ENCODE measurements around the gene AUTS2.

AUTS2 gene

DNA sequence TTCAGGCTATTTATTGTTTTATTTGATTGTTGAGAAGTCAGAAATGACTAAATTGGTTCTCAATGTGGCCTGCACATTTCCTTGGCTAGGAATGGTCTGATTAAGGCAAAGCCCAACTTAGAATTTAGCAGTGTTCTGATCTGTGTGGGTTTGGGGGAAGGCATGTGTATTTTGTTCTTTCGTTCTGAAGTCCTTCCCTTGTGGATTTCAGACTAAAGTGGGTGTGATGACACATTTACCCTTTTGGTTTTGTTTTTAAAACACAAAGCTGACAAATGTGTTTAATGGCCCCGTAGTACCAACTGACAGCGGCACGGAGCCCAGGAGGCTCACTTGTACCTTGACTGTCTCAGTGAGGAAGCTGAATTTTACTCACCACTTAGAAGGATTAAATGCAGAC, 1081.4 kb downstream of the AUTS2 start:
- DNase-seq (ENCODE audit: low read depth in 2 of 2): no peak

DNA sequence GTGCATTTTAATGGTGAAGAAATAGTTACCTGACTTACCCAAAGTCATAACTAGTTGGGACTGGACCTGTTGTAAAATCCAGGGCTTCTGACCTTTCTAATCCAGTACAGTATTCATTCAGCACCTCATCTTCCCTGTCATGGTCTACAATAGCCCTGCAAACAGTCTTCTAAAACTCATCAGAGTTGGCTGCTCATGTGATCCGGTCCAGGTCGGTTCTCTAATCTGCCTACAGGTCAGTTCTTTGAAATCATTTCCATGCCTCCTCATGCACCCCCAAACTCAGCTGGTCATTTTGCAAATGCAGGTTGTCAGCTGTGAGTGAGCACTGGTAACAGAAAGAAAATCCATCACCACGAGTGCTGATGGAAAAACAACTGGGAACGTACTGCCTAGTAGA, 1082.0 kb downstream of the AUTS2 start:
- no peak for DNase-seq (ENCODE audit: low read depth in 2 of 2)

DNA sequence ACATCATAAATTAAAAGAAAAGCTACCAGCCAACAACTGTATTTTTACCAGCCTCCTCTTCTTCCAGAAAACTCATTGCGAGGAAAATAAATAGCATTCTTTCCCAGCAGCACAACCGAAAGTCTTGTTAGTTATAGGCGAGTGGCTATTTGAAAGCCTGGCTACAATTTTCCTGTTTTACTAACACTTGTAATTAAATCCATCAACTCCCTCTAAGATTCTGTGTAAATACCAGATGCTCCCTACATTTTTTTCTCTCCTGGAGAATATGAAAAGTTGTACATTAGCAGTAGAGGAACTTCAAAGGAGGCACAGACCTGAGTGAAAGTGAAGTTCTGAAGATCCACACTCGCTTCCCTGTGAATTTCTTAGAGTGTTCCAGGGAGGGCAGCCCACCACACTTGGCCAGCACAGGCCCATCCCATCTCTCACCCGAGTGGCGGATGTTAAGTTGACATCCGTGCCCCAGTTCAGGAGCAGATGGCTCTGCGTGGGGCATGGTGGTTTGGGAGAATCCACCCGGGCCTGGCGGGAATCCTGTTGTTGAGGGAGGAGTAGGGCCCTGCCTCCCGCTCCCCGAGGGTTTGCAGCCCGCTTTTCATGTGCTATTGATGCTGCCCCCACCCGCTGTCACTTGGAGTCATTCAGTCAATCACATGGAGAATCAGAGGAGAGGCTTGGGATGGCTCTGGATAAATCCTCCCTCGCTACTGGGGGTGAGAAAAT, 1082.6 kb downstream of the AUTS2 start:
- no peak for DNase-seq (ENCODE audit: low read depth in 2 of 2)

DNA sequence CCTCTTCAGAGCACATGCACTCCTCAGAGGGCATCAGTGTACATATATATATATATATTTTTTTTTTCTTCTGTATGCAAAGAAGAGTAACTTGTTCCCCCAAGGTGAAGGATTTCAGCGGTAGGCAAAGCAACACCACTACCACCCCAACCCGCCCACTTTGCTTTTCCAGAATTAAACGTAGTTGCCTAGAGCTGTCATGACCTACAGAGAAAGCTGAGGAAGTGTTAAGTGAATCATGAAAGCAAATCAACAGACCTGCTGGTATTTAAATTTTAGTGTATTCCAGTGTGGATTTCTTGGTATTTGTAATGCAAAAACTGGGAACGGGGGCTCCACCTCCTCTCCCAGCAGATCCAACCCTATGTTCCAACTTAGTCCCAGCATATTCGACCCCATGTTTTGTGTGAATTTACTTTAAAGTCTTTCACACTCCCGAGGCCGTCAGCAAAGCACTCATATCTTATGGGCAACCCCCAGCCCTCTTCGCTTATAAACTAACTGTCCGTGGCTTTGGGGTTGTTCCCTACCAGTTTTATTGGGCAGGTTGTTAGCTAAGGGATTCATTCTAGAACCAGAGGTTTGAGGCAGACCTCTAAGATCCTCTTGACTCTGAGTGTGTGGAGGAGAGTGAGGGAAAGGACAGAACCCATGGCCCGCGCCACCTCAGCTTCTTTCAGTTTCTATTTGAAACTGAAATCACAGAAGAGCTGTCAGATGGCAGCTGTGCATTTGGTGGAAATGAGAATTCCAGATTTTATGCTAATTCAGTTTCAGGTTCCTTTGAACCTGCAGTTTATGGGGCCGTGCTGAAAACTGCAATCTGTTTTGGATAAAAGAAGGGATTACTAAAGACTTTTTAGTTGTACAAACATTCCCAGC, 1083.4 kb downstream of the AUTS2 start:
- DNase-seq (ENCODE audit: low read depth in 2 of 2): no peak

DNA sequence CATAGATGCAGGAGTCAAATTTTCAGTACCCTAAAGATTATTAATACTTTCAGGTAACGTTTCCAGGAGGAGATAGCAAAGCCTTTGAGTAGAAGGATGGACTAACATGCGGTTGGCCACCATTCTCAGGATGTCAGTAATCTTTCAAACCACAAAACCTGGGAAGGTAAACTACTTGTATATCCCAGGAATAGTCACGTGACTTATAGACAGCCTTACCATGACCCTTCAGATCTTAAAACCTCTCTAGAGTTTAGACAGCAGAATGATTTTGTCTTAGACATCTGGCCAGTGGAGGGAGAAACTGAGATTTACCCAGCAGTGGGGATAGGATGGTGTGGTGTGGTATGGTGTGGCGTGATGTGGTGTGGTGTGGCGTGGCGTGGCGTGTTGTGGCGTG, 1085.9 kb downstream of the AUTS2 start:
- no peak for DNase-seq (ENCODE audit: low read depth in 2 of 2)

DNA sequence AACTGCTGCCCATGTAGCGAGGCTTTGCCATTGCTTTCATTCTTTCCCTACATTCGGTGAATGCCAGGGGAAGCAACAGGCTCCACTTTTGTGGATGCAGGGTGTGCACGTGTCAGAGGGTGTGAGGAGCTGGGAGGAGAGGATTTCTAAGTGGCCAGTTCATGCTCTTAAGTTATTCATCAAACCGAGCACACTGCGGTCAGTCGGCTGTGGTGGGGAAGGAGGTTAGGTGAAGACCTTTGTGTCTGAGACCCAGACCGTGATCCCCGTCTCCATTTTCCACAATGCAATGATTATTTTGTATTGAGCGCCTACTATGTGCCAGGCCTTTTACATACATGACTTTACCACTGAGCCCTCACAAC, 1095.0 kb downstream of the AUTS2 start:
- DNase-seq (ENCODE audit: low read depth in 2 of 2): no peak

DNA sequence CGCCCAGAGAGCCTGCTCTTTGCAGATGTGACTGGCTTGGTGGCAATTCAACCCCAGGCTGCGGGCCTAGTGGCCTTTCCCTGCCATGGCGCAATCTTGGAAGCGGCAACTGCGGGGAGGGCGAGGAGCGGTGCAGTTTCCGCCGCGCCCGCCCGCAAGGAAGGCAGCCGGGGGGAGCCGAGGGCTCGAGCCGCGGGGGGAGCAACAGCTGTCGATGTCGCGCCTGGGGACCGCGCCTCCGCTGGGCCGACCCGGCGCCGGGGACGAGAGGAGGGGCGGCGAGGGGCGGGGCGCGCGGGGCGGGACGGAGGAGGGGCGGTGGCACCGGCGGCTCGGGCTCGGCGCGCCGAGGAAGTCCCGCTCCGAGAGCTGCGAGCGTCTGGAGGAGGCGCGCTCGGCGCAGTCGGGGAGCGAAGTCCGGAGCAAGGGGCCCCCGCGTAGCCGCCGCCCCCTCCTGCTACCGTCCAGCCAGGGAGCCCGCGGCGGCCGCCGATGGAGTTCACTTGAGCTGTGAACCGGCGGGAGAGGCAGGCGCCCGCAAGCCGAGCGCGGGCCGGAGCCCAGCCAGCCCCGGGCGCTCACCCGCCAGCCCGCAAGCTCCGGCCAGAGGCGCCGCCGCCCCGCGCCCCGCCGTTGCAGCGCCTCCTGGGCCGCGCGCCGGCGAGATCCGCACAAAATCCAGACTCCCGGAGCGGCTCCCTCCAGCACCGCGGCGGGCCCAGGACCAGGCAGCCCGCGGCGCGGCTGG, 1095.6 kb downstream of the AUTS2 start:
- peak; percentile 19 to 52 for DNase-seq (ENCODE audit: low read depth in 2 of 2)

DNA sequence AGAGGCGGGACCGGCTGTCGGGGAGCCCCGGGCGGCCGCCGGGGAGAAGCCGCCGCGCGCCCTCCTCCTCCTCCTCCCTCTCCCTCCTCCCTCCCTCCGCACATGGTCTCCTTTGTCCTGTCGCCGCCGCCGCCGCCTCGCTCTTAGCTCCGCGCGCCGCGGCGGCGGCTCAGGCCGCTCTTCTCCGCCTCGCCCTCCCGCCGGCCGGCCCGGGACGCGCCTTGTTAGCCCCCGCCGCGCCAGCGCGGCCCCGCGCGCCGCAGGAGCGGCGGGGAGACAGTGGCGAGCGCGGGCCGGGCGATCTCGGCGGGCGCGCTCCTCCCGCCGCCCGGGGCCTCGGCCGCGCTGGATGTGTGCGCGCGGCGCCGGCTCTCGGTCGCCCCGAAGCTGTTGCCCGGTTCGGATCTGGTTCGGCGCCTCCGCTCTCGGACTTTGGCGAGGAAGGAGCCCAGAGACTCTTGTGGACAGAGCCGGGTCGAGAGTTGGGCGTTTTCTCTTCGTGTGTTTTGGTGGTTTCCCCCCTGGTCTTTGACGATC, 1096.2 kb downstream of the AUTS2 start:
- DNase-seq (ENCODE audit: low read depth in 2 of 2): no peak

DNA sequence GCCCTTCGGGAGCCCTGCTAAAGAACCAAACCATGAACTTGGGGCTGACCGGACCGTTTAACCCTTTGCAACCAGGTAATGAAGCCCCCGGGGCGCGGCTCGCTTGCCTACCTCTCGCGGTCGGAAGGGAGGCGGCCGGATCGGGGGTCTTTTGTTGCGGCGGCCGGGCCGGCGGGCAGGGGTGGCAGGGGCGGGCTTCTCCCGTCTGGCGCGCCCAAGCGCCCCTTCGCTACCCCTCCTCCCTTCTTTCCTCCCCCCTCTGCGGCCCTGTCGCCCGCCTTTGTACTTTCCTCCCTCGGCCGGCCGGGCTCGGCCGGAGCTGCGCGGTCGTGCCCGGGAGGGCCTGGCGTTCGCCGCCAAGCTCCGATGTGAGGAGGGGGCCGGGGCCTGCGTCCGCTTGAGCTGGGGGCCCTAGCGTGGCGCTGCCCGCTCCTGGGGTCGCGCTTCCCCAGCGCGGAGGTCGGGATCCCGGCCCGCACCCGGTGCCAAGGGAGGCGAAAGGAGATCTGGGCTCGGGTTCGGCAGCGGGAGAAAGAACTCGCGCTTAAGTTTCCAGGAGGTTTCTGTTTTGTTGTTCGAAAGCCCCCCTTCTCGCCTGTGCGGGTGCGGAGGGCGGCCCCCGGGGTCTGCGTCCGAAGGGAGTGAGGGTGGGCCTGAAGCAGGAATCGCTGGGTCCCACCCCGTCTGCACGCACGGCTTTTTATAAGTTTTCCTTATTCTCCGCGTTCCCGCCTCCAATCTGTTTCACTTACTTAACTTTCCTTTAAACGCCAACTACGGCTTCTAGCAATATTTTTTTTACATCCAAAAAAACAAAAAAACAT, 1096.9 kb downstream of the AUTS2 start:
- DNase-seq (ENCODE audit: low read depth in 2 of 2): no peak

DNA sequence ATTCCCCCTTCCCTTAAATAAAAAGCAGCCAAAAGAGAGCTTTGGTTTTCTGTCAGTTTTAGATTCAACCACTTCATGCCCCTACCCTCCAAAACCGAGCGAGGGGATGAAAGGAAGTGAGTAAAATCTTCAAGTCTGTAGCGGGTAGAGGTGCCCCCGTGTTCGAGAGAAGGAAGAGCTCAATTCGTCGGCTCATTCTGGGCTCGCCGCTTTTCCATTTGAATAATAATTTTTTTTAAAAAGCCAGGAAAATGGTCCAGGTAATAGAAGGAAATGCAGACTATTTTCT, 1097.5 kb downstream of the AUTS2 start:
- DNase-seq (ENCODE audit: low read depth in 2 of 2): no peak

DNA sequence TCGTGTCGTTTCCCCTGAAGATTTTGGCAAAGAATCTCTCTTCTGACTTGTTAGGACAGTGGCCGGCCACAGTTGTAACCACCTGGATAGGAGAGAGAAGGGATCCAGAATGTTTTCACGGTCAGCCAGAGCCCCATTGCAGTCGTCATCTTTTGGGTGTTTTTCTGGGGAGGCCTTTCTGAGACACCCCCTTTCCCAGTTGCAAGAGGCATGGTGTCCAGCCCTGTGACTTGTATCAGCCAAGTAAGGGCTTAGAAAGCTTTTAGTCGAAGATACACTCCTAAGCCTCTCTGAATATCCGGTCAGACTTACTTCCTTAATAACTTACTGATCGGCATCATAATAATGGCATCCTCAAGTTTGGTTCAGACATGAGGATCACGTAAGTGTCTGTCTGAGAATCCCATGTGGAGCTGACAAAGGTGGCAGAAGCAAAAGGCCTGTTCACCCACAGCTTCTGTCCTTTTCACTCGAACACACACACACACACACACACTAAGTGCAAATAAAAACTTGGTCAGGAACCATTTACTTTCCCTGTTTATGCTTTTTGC, 1098.0 kb downstream of the AUTS2 start:
- DNase-seq (ENCODE audit: low read depth in 2 of 2): no peak

DNA sequence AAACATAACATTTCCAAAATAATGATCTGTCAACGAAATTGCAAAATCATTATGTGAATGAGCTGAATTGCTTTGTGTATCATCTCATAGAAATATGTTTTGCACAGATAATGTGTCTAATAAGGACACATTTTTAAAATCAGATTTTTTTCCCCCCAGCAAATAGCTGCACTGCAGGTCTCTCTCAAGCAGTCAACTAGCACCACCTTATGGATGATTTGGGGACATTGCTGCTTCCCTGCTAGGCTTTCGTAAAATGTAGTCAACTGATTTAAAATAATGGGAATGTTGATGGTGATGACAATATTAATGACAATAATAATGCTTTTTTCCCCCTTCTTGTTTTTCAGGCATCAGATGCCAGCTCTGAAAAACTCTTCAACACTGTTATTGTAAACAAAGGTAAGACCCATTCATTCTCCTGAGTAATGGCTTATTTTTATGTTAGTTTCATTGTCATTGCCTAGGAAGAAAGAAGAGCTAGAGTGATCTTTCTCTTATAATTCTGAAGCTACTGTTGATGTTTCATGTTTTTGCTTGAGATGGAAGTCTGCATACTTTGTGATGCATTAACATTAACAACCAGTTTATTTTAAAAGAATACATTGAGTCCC, 1100.1 kb downstream of the AUTS2 start:
- DNase-seq (ENCODE audit: low read depth in 2 of 2): no peak

DNA sequence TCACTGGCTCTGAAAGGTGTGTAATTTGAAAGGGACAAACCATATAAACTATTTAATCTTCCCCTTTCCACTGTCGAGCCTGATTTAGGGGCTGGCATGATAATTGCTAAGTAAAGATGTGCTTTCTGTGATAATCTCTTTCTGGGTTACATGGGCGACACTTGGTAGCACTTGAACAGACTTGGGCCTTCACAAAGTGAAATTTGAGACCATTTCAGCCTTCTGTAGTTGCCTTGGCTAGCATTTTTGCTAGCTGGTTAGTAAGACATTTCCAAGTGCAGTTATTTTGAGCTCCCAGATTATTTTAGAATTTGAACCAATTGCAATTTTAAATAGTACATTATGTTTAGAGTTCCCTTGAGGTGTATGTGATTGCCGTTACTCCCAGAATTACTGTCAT, 1101.0 kb downstream of the AUTS2 start:
- no peak for DNase-seq (ENCODE audit: low read depth in 2 of 2)

DNA sequence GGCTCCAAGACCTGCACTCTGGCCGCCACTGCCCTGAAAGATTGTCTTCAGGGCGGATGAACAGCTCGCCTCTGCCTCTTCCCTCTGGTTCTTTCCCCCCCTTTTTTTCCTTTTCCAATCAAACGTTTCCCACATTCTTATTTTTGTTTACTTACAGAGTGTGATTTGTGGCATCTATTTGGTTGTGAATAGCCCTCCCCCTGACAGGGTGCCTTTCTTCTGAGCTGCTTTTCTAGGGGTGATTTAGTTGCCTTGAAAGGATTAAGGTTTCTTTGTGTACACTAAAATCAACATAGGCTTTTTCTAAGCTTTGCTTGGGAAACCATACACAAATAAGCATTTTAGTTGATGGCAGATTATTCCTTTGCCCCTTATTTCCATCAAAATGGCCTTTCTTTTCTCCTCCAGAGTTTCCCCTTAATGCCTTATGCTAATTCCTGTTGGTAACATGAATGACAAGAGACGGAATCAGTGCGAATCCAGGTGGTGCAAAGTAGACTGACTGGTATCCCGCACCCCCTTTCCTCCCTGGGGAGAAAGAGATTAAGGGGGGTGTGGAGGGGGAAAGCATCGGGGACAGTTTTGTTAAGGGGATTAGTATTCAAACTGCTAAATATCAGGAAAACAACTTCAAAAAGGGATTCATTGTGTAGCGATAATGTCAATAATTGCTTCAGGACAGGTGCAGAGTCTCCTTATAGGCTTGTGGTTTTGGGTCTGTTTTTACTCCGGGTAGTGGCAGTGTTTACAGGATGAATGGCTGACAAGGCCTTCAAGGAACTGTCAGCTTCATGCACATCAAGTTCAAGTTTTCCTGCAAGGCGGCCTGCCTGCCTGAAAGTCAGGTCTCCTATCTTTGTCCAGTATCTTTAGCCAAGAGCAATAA, 1102.0 kb downstream of the AUTS2 start:
- no peak for DNase-seq (ENCODE audit: low read depth in 2 of 2)

DNA sequence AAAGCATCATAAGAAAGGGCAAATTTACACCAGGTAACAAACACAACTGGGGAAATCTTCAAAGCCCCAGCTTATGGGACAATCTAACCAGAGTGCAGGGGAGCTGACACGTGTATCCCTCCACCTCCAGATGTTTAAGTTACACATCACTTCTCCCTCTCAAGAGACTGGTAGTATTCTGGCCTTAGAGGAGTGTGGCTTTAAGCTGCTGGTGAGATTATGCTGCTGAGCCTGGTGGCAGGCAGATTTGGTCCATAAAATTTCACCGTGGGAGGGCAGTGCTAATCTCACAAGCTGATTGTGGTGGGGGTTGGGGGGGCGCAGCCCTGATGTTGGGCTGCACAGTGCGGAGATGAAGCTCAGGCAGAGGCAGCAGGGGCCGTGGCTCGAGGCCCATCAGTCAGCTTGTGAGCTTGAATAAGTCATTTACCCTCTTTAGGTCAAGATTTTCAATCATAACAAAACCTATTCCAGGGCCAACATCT, 1102.7 kb downstream of the AUTS2 start:
- no peak for DNase-seq (ENCODE audit: low read depth in 2 of 2)

DNA sequence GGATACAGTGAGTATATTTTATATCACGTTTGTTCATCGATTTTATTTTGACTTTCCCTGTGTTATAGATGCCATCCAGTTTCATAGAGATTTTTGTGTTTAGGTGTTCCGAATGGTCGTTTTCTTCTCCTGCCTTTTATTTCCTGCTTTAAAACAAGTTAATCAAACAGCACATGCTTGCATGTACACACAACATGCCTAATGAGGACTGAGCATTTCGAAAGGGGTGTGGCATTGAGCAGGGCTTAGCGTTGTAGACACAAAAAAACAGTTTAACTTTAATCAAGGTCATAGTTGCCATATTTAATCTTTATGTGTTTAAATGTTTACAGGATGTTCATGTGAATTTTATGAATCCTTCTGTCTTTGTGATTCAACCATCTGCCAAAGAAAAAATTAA, 1103.2 kb downstream of the AUTS2 start:
- no peak for DNase-seq (ENCODE audit: low read depth in 2 of 2)

DNA sequence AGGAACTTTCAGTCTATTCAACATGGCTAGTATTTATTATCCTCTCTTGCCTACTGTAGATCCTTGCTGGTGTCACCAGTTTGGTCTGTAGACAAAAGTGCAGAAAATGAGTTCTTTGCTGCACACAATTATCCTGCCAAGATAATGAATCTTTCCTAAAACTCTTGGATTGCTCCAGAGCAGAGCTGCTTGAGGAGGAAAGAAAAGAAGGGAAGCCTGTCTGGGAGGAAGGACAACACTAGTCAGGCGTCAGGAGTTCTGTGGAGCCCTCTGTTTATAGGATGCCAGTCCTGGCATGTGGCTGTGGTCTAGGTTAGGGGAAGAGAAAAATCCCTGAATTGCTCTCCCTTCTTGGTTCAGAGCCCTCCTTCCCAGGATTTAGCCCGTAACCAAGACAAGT, 1103.7 kb downstream of the AUTS2 start:
- DNase-seq (ENCODE audit: low read depth in 2 of 2): no peak

DNA sequence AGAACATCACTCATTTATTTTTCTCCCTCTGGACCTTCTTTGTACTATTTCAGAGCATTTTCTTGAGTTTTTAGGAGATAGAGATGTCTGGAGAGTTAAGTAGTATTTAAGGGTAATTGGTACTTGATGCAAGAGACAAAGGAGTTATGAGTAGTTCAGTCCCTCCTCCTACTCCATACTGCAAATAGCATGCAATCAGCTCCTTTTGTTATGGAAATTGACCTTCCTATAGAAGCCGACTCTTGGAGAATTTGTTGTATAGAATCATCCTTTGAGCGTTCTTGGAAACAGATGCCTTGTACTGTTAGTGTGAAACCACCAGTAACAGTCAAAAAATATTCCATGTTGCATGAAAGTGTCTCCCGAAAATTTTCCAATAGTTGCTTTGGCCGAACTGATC, 1105.5 kb downstream of the AUTS2 start:
- no peak for DNase-seq (ENCODE audit: low read depth in 2 of 2)

DNA sequence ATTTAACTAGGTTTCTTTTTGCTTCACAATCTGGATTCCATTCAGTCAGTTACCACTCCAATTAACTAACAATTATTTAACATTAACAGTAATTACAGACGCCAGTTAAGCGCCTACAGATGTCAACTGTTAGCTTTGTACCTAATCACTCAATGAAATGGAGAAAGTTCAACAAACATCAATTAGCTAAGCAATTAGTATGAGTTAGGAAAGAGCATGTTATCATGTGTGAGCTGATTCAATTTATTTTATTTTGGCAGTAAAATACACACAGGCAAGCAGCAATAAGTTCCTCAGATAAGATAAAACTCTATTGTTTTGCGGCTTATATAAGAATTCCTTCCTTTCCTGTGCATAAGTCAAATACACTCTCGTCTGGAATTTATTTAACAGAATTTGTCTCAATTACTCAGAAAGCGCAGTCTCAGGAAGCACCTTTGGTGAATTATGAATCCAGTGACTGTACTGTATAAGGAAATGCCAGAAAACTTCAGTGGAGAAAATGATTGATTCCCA, 1106.6 kb downstream of the AUTS2 start:
- DNase-seq (ENCODE audit: low read depth in 2 of 2): no peak

DNA sequence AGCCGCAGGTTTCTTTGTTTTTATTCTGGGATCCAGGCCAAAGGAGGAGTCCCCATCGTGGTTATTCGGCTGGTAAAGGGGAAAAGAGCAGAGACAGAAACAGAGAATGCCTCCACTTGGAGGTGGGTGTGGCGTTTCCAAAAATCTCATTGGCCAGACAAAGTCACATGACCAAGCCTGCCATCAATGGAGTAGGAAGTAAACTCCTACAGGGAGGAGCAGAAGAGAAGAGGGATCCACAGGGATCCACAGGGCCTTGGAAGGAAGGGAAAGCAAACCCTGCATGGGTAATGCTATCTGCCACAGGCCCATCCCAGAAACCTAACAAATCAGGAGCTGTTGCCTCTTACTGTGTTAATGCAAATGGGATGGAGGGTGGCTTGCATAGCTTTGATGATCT, 1107.9 kb downstream of the AUTS2 start:
- no peak for DNase-seq (ENCODE audit: low read depth in 2 of 2)

All from activated CD8-positive, alpha-beta memory T cell treated with anti-CD3 and anti-CD28 coated beads for 4 hours (primary cell).